ENCODE measurements around the gene IL10RB. TPM values are rescaled to one million over a fixed set of nuclear protein-coding genes. Genes with fewer than 3 reads are reported as not detected.

Gene IL10RB
- total and polyA plus RNA-seq, 2 of the 4 experiments (the other 2 are of a cell fraction): 20.1 to 45.2 TPM

DNA sequence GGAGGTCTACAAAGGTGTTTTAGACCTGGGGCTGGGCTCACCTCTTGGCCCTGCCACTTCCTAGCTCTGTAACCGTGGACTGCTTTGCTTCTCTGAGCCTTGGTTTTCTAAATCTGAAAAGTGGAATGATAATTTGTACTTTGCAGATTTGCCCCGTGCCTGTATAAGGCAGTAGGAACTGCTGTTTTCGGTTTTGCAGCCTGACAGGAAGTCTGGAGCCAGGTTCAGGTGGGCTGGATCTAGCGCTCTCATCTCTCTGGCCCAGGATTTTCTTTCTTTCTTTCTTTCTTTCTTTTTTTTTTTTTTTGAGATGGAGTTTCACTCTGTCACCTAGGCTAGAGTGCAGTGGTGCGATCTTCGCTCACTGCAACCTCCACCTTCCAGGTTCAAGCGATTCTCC lies 19.2 kb upstream of the IL10RB start:
- ChIA-PET CTCF (no interaction called here), POLR2A (ENCODE audit: unreplicated experiment) (no interaction called here)
- Histone ChIP-seq H3K9ac (ENCODE audit: low read depth, low read length) (no peak overlapping the region), H3K56ac (ENCODE audit: extremely low read depth, insufficient read depth, low read length) (no peak overlapping the region), H3K4me2 (ENCODE audit: low read depth, low read length) (no peak overlapping the region), H3K23ac (ENCODE audit: low read depth, low read length) (no peak overlapping the region), H3K79me1 (ENCODE audit: low read depth in 1 of 2, low read length in 2 of 2) (no peaks in the 10 kb centered on the region; a peak in 2 of 4 replicates), H3K4me1 (ENCODE audit: control insufficient read depth, insufficient read depth, low read length) (no peaks in the 10 kb centered on the region), H3K27ac (ENCODE audit: insufficient read depth, low read length) (no peak overlapping the region), H3K14ac (replicated peaks; ENCODE audit: low read depth, low read length) (no peak overlapping the region), H3K4ac (ENCODE audit: low read depth, low read length) (no peak overlapping the region), H3K4me3 (ENCODE audit: insufficient read depth, low read depth, low read length) (no peak overlapping the region), H3K9me3 (ENCODE audit: control insufficient read depth, insufficient read depth, low read length) (no peaks in the 10 kb centered on the region), H3K36me3 (ENCODE audit: control insufficient read depth, insufficient read depth, low read length) (peaks cover 40% of the 10 kb centered on the region), H2BK20ac (ENCODE audit: low read depth, low read length) (no peak overlapping the region), H2AK5ac (ENCODE audit: low read depth, low read length) (no peak overlapping the region), H2BK5ac (ENCODE audit: low read depth, low read length, poor library complexity, severe bottlenecking) (no peak overlapping the region), H4K20me1 (ENCODE audit: insufficient read depth, low read length) (no peaks in the 10 kb centered on the region), H4K5ac (ENCODE audit: low read depth, low read length) (no peak overlapping the region), H2AFZ (replicated peaks; ENCODE audit: low read length, poor library complexity) (no peak overlapping the region), H2AK9ac (replicated peaks; ENCODE audit: low read depth, low read length, poor library complexity) (no peak overlapping the region), H3K9me1 (ENCODE audit: insufficient read depth, low read length) (0 out of 2 replicates have a peak, but pooled peaks cover 4% of the 10 kb centered on the region), H2BK120ac (ENCODE audit: low read depth, low read length) (no peak overlapping the region), H3K27me3 (ENCODE audit: control insufficient read depth, insufficient read depth, low read length) (no peaks in the 10 kb centered on the region), H4K8ac (ENCODE audit: low read depth in 2 of 2, low read length in 2 of 2) (no peak overlapping the region), H3K18ac (ENCODE audit: low read depth, low read length) (no peak overlapping the region), H4K91ac (ENCODE audit: insufficient read depth, low read depth, low read length) (no peak overlapping the region), H2BK15ac (ENCODE audit: low read depth, low read length) (no peak overlapping the region)
- TF ChIP-seq RCOR1 (IDR thresholded peaks at IDR 0.05; ENCODE audit: insufficient replicate concordance, low read length) (no peak), SMC3 (IDR thresholded peaks at IDR 0.05; ENCODE audit: low read depth, low read length) (no peak), FOS (IDR thresholded peaks at IDR 0.05; ENCODE audit: low read depth, low read length) (no peak), MXI1 (IDR thresholded peaks at IDR 0.05; ENCODE audit: borderline replicate concordance, low read depth, low read length) (no peak), MAZ (IDR thresholded peaks at IDR 0.05; ENCODE audit: borderline replicate concordance, low read depth, low read length) (no peak), RAD21 (IDR thresholded peaks at IDR 0.05; ENCODE audit: low read length) (no peak), NFE2L2 (IDR thresholded peaks at IDR 0.05; ENCODE audit: low read depth, low read length) (no peak), CHD1 (IDR thresholded peaks at IDR 0.05; ENCODE audit: low read depth, low read length) (no peak), BHLHE40 (IDR thresholded peaks at IDR 0.05; ENCODE audit: low read depth, low read length) (no peak), POLR2A (IDR thresholded peaks at IDR 0.05; ENCODE audit: low read depth, low read length) (no peak), MAFK (IDR thresholded peaks at IDR 0.05; ENCODE audit: low read depth, low read length) (no peak), CEBPB (IDR thresholded peaks at IDR 0.05; ENCODE audit: low read depth, low read length) (no peak), ELK1 (IDR thresholded peaks at IDR 0.05; ENCODE audit: borderline replicate concordance, low read depth, low read length) (no peak), RFX5 (IDR thresholded peaks at IDR 0.05; ENCODE audit: low read depth, low read length) (no peak)
- TF ChIP-seq, protein P1, sequence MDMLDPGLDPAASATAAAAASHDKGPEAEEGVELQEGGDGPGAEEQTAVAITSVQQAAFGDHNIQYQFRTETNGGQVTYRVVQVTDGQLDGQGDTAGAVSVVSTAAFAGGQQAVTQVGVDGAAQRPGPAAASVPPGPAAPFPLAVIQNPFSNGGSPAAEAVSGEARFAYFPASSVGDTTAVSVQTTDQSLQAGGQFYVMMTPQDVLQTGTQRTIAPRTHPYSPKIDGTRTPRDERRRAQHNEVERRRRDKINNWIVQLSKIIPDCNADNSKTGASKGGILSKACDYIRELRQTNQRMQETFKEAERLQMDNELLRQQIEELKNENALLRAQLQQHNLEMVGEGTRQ (IDR thresholded peaks at IDR 0.05; ENCODE audit: low read depth, low read length): no peak
- TF ChIP-seq, protein P2, sequence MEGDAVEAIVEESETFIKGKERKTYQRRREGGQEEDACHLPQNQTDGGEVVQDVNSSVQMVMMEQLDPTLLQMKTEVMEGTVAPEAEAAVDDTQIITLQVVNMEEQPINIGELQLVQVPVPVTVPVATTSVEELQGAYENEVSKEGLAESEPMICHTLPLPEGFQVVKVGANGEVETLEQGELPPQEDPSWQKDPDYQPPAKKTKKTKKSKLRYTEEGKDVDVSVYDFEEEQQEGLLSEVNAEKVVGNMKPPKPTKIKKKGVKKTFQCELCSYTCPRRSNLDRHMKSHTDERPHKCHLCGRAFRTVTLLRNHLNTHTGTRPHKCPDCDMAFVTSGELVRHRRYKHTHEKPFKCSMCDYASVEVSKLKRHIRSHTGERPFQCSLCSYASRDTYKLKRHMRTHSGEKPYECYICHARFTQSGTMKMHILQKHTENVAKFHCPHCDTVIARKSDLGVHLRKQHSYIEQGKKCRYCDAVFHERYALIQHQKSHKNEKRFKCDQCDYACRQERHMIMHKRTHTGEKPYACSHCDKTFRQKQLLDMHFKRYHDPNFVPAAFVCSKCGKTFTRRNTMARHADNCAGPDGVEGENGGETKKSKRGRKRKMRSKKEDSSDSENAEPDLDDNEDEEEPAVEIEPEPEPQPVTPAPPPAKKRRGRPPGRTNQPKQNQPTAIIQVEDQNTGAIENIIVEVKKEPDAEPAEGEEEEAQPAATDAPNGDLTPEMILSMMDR (conservative IDR thresholded peaks at IDR 0.05; ENCODE audit: low read depth, low read length): no peak
- DNase-seq (no peak), ATAC-seq (ENCODE audit: low read depth) (no peak)
- WGBS, 2 experiments (ENCODE audit: extremely low coverage in 2 of 2, insufficient read length in 1 of 2): 100% methylated on average over 1 of the region's 7 CpGs; no CpG with 5 or more reads in 1 of the 2 experiments
- BruUV-seq (replicated peaks): no TSS peak
- in situ Hi-C loops (cut with MboI; ENCODE audit: low sequenced_read_pairs): no loop called here
- dilution Hi-C loops (cut with HindIII; ENCODE audit: low sequenced_read_pairs, unreplicated experiment): no loop called here
- intact Hi-C loops (cut with micrococcal nuclease): no loop called here

All from IMR-90 (cell line).